Fibroblast of mammary gland (primary cell): ENCODE measurements around the gene OMP.

Source experiments
- DNase-seq: peaks from one replicate; pipeline ENCODE4 v3.0.0-alpha.2; 2010; ENCODE audit warnings: low read depth
- H3K4me3 ChIP-seq: 2 replicates; pipeline ENCODE4 v1.5.1; 2011; ENCODE audit warnings: low read depth, mild to moderate bottlenecking, low read length, moderate library complexity; ENCODE audit not compliant: control insufficient read depth
- TF ChIP-seq, protein P1 (sequence below): conservative IDR thresholded peaks from 2 replicates; pipeline ENCODE4 v1.5.1; 2011; ENCODE audit warnings: low read depth, low read length, inconsistent platforms; ENCODE audit not compliant: control insufficient read depth, insufficient read depth

The OMP gene

DNA sequence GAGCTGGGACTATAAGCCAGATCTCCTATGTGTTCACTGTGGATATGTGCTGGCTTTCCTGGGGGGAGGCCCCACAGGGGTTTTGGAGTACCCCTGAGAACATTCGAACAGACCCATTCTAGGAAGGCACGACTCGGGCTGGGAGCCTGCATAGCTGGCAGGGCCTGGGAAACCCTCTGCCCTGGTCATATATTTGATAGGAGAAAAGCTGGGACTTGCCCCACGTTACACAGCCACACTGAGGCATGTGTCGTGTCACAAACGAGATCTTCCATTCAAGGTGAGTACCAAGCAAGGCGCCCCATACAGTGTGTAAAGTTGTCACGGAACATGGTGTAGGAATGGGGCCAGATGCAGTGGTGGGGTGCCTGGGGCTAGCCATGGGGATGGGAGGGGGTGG, 36.6 kb downstream of the OMP start:
- TF ChIP-seq, protein P1, sequence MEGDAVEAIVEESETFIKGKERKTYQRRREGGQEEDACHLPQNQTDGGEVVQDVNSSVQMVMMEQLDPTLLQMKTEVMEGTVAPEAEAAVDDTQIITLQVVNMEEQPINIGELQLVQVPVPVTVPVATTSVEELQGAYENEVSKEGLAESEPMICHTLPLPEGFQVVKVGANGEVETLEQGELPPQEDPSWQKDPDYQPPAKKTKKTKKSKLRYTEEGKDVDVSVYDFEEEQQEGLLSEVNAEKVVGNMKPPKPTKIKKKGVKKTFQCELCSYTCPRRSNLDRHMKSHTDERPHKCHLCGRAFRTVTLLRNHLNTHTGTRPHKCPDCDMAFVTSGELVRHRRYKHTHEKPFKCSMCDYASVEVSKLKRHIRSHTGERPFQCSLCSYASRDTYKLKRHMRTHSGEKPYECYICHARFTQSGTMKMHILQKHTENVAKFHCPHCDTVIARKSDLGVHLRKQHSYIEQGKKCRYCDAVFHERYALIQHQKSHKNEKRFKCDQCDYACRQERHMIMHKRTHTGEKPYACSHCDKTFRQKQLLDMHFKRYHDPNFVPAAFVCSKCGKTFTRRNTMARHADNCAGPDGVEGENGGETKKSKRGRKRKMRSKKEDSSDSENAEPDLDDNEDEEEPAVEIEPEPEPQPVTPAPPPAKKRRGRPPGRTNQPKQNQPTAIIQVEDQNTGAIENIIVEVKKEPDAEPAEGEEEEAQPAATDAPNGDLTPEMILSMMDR = no peak
- no peak overlapping the region for H3K4me3 ChIP-seq
- no peak for DNase-seq

DNA sequence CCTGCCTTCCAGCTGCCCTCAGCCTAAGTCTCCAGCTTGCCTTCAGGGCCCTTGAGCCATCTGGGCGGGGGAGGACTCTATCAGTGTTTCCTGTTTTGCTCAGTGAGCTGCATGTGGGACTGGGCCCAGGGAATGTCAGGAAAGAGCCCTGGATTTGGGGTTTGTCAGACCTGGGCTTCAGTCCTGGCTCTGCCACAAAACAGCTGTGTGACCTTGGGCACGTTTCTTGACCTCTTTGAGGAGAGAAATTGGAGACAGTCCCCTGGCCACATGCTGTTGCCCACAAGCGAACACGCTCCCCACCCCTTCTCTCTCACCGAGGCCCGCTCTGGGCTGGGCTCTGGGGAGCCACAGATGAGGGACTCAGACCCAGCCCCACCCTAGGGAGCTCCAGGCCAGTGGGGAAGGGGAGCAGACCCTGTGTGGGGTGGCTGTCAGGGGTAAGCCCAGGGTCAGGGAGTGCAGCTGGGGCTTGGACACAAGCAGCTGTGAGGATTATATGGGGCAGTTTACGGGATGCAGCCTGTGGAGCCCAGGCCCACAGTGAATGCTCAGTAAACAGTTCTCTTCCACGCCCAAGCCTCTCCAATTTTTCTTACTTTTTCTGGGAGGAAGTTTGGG, 37.7 kb downstream of the OMP start:
- DNase-seq = peak; percentile 33
- H3K4me3 ChIP-seq = no peak overlapping the region
- TF ChIP-seq, protein P1 = no peak

DNA sequence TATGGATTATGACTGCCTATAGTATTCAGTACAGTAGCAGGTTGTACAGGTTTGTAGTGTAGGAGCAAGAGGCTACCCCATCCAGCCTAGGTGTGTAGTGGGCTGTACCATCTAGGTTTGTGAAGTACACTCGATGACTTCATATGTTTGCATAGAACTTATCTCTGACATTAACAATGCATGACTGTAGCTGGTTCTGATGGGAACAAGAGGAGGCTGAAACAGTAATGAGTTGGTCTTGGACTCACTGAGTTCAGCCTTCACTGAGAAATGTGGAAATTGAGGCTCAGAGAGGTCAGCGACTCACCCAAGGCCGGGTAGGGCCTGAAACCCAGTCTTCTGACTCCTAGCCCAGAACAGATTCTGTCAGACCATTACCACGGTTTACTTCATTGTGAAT, 38.4 kb downstream of the OMP start:
- DNase-seq = peak; percentile 71
- TF ChIP-seq, protein P1 = no peak
- H3K4me3 ChIP-seq = no peak overlapping the region

DNA sequence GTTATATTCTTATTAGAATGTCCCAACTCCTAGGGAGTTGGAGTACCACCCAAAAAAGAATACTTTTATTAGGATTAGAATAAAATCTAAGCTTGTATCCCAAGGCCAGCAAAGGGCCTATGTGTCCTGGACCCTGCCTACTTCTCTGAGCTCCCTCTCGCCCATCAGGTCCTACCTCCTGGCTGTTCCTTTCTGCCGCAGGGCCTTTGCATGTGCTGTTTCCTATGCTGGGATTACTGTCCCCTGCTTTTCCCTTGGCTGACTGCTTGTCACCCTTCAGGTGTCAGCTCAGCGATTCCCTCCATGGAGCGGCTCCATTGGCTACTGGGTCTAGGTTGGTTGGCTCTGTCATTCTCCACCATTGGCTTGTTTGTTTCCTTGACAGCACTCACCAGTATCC, 38.8 kb downstream of the OMP start:
- TF ChIP-seq, protein P1 = no peak

DNA sequence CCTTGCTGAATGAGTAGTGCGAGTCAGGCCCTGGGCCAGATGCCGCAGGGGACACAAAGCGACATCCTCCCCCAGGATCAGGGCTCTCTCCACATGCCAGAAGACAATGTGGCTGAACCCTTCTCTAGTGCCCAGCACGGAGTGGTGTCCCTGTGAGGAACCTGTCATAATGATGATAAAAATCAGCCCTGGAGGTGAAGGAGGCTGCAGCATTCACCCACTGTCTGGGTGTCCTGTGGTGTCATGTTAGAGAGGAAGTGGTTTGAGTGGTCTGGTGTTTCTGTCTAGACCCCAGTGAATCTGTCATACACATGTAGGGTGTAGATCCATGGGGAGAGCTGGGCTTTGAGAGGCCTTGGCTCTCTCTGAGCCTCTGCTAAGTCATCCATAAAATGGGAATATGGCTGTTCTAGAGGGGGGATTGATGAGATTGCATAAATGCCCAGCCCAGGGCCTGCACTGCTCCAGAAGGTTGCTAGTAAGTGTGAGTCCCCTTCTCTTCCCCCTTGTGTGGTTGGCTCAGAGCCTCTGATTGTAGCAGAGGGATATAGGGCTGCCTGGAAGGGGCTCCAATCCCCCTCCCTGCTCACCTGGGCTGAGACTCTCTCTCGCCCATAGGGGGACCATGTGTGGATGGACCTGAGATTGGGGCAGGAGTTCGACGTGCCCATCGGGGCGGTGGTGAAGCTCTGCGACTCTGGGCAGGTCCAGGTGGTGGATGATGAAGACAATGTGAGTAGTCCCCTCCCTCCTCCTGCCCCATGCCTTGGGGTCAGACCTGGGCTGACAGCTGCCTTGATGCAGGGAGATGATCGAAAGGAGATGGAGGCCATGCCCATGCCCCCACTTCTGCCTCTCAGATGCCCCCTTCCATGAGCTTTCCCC, 39.7 kb downstream of the OMP start:
- no peak for DNase-seq
- no peak overlapping the region for H3K4me3 ChIP-seq
- TF ChIP-seq, protein P1 = no peak

More for the DNA sequence above, 38.8 kb downstream of the OMP start:
- no peak overlapping the region for H3K4me3 ChIP-seq
- DNase-seq = no peak

DNA sequence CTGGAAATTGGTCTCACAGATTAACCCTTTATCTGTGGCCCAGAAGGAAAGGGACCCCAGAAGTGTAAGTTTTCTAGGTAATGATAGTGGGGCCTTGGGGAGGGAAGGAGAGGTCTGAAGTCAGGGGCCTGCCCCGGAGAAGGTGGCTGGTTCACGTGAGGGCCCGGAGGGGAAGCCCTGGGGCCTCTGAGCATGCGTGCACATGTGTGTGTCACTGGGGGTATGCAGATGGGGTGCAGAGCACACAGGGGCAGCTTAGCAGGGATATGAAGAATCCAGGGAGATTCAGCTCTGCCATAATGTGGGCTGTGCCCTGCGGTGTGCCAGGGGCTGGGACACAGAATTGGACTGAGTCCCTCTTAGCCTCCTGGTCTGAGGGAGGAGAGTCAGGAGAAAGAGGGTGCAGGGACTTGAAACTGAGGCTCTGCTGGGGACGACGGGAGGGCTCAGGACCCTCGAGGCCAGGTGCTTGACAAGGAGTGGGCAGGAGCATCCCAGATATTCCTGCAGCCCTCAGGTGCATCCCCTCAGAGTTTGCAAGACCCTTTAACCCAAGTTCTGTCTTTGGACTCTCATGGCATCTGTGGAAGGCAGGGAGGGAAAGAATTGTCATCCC, 40.9 kb downstream of the OMP start:
- no peak for DNase-seq
- H3K4me3 ChIP-seq = no peak overlapping the region
- TF ChIP-seq, protein P1 = no peak
